GM18526 (cell line): ENCODE data around the gene DLG5.

Experiments used
- POLR2A ChIP-seq: IDR thresholded peaks from 3 replicates; pipeline ENCODE4 v1.6.1; 2011; ENCODE audit not compliant: insufficient read length; ENCODE audit errors: extremely low read depth

The DLG5 gene

GRCh38 chr10:77927402-77928246 is 1.1 kb upstream of the DLG5 start:
- no peak for TF ChIP-seq POLR2A

GRCh38 chr10:77925795-77926565 is 575 bp downstream of the DLG5 start:
- no peak for TF ChIP-seq POLR2A

GRCh38 chr10:77925410-77925794 is 1.2 kb downstream of the DLG5 start:
- TF ChIP-seq POLR2A = no peak

- no peak for TF ChIP-seq POLR2A
These were observed 3.9 kb downstream of the DLG5 start for GRCh38 chr10:77922566-77923179.

GRCh38 chr10:77922055-77922454 is 4.5 kb downstream of the DLG5 start:
- TF ChIP-seq POLR2A = no peak

- TF ChIP-seq POLR2A = no peak
These were observed 5.2 kb downstream of the DLG5 start for GRCh38 chr10:77921395-77921794.

- TF ChIP-seq POLR2A = no peak
These were observed 6.1 kb downstream of the DLG5 start for GRCh38 chr10:77920495-77920894.

GRCh38 chr10:77919713-77920108 is 6.8 kb downstream of the DLG5 start:
- TF ChIP-seq POLR2A = no peak

- TF ChIP-seq POLR2A = no peak
These were observed 11.0 kb downstream of the DLG5 start for GRCh38 chr10:77915319-77916105.

- no peak for TF ChIP-seq POLR2A
These were observed 13.5 kb downstream of the DLG5 start for GRCh38 chr10:77913090-77913489.

GRCh38 chr10:77912576-77912975 is 14.0 kb downstream of the DLG5 start:
- no peak for TF ChIP-seq POLR2A

GRCh38 chr10:77911535-77912123 is 14.9 kb downstream of the DLG5 start:
- no peak for TF ChIP-seq POLR2A

GRCh38 chr10:77910524-77911145 is 15.9 kb downstream of the DLG5 start:
- no peak for TF ChIP-seq POLR2A

GRCh38 chr10:77909749-77910375 is 16.7 kb downstream of the DLG5 start:
- TF ChIP-seq POLR2A = no peak
